Mesodermal cell (in vitro differentiated cells): ENCODE data around the gene KRT34.
"Not testable (repeated sequence)": the region's sequence is repeated elsewhere in the genome, so short reads cannot be mapped to it uniquely, and the experiment has no call there.

Source experiments
- H3K27ac ChIP-seq: 2 replicates; pipeline ENCODE4 v1.7.0; 2013; ENCODE audit warnings: mild to moderate bottlenecking, low read depth, low read length, moderate library complexity; ENCODE audit not compliant: severe bottlenecking
- H3K36me3 ChIP-seq: 2 replicates; pipeline ENCODE4 v1.7.1; 2013; ENCODE audit warnings: mild to moderate bottlenecking, low read length, moderate library complexity; ENCODE audit not compliant: control insufficient read depth, insufficient read depth
- H3K4me1 ChIP-seq: one replicate; pipeline ENCODE4 v1.7.1; 2013; ENCODE audit warnings: mild to moderate bottlenecking, low read length; ENCODE audit not compliant: insufficient read depth, control insufficient read depth, poor library complexity, severe bottlenecking
- H3K4me3 ChIP-seq: 2 replicates; pipeline ENCODE4 v1.7.0; 2013; ENCODE audit warnings: low read length, control low read depth, mild to moderate bottlenecking; ENCODE audit not compliant: insufficient read depth, poor library complexity, severe bottlenecking; ENCODE audit errors: extremely low read depth
- H3K9me3 ChIP-seq: 2 replicates; pipeline ENCODE4 v1.7.1; 2013; ENCODE audit warnings: mild to moderate bottlenecking, low read length, moderate library complexity; ENCODE audit not compliant: control insufficient read depth
- WGBS, 2 experiments: methylation state at CpG; one replicate each; pipeline ENCODE4 v1.1.5; 2013; ENCODE audit warnings: missing lambda C conversion rate in 2 of 2; ENCODE audit not compliant: insufficient coverage in 2 of 2; 5-methylcytosine and 5-hydroxymethylcytosine counted together

Gene KRT34

GRCh38 chr17:41393294-41393693 lies 11.2 kb upstream of the KRT34 start:
- H3K36me3 ChIP-seq: no peaks in the 10 kb centered on the region
- H3K4me1 ChIP-seq: no peaks in the 10 kb centered on the region
- no peaks in the 10 kb centered on the region for H3K9me3 ChIP-seq
- no peak overlapping the region for H3K27ac ChIP-seq
- WGBS, 2 experiments: 91 to 96% methylated on average over 3 to 4 of the region's 5 CpGs
- no peak overlapping the region for H3K4me3 ChIP-seq

GRCh38 chr17:41392278-41392677 lies 10.2 kb upstream of the KRT34 start:
- H3K9me3 ChIP-seq: no peaks in the 10 kb centered on the region
- no CpG with 5 or more reads among the region's 1 CpG for WGBS, 2 experiments
- no peaks in the 10 kb centered on the region for H3K4me1 ChIP-seq
- no peak overlapping the region for H3K27ac ChIP-seq
- H3K4me3 ChIP-seq: no peak overlapping the region
- H3K36me3 ChIP-seq: no peaks in the 10 kb centered on the region

GRCh38 chr17:41391535-41391934 lies 9.4 kb upstream of the KRT34 start:
- Histone ChIP-seq H3K27ac (no peak overlapping the region), H3K4me3 (no peak overlapping the region), H3K9me3 (no peaks in the 10 kb centered on the region), H3K36me3 (no peaks in the 10 kb centered on the region), H3K4me1 (no peaks in the 10 kb centered on the region)
- 100% methylated on average over 1 of the region's 2 CpGs; no CpG with 5 or more reads in 1 of the 2 experiments for WGBS, 2 experiments

- 92 to 94% methylated on average over 4 to 5 of the region's 7 CpGs for WGBS, 2 experiments
- Histone ChIP-seq H3K4me3 (no peak overlapping the region), H3K27ac (no peak overlapping the region), H3K9me3 (no peaks in the 10 kb centered on the region), H3K36me3 (no peaks in the 10 kb centered on the region), H3K4me1 (no peaks in the 10 kb centered on the region)
Measured at GRCh38 chr17:41390411-41390938, 8.4 kb upstream of the KRT34 start.

GRCh38 chr17:41387670-41388069 lies 5.6 kb upstream of the KRT34 start:
- WGBS, 2 experiments: 70 to 100% methylated on average over 1 to 4 of the region's 4 CpGs
- Histone ChIP-seq H3K4me1 (no peaks in the 10 kb centered on the region), H3K27ac (no peak overlapping the region), H3K4me3 (no peak overlapping the region), H3K36me3 (no peaks in the 10 kb centered on the region), H3K9me3 (no peaks in the 10 kb centered on the region)

- no peak overlapping the region for H3K27ac ChIP-seq
- no CpG with 5 or more reads among the region's 1 CpG for WGBS, 2 experiments
- H3K36me3 ChIP-seq: no peaks in the 10 kb centered on the region
- H3K4me1 ChIP-seq: no peaks in the 10 kb centered on the region
- no peak overlapping the region for H3K4me3 ChIP-seq
- H3K9me3 ChIP-seq: no peaks in the 10 kb centered on the region
Measured at GRCh38 chr17:41386227-41386626, 4.1 kb upstream of the KRT34 start.

- WGBS, 2 experiments: 100% methylated on average over 1 of the region's 1 CpG; no CpG with 5 or more reads in 1 of the 2 experiments
- no peaks in the 10 kb centered on the region for H3K4me1 ChIP-seq
Measured at GRCh38 chr17:41383690-41384089, 1.6 kb upstream of the KRT34 start.

GRCh38 chr17:41382394-41382793 lies 288 bp upstream of the KRT34 start:
- Histone ChIP-seq H3K9me3 (no peaks in the 10 kb centered on the region), H3K4me3 (no peak overlapping the region), H3K27ac (no peak overlapping the region), H3K4me1 (peaks cover 5% of the 10 kb centered on the region), H3K36me3 (no peaks in the 10 kb centered on the region)
- WGBS, 2 experiments: 89 to 100% methylated on average over 1 of the region's 1 CpG

More at GRCh38 chr17:41383690-41384089, 1.6 kb upstream of the KRT34 start:
- no peaks in the 10 kb centered on the region for H3K9me3 ChIP-seq
- H3K27ac ChIP-seq: no peak overlapping the region
- no peak overlapping the region for H3K4me3 ChIP-seq
- no peaks in the 10 kb centered on the region for H3K36me3 ChIP-seq

GRCh38 chr17:41380091-41380490 lies 2.0 kb downstream of the KRT34 start:
- H3K27ac ChIP-seq, H3K4me3 ChIP-seq, H3K9me3 ChIP-seq, H3K36me3 ChIP-seq, H3K4me1 ChIP-seq: not testable (repeated sequence)
- 91 to 92% methylated on average over 7 of the region's 7 CpGs for WGBS, 2 experiments

GRCh38 chr17:41377546-41377945 lies 4.6 kb downstream of the KRT34 start:
- no peaks in the 10 kb centered on the region for H3K9me3 ChIP-seq
- peaks cover 5% of the 10 kb centered on the region for H3K4me1 ChIP-seq
- no peaks in the 10 kb centered on the region for H3K36me3 ChIP-seq
- H3K4me3 ChIP-seq: no peak overlapping the region
- 83 to 100% methylated on average over 1 of the region's 2 CpGs for WGBS, 2 experiments
- H3K27ac ChIP-seq: no peak overlapping the region

- 100% methylated on average over 1 of the region's 1 CpG for WGBS, 2 experiments
- Histone ChIP-seq H3K36me3 (no peaks in the 10 kb centered on the region), H3K4me3 (no peak within 1 kb of the TSS), H3K27ac (no peak within 1 kb of the TSS), H3K4me1 (peaks cover 19% of the 10 kb centered on the region), H3K9me3 (no peaks in the 10 kb centered on the region)
Measured at GRCh38 chr17:41369713-41370112, 12.4 kb downstream of the KRT34 start, which contains the start of gene KRT33B. Gene KRT33B (minus strand): TSS chr17:41369813. CDS start chr17:41369750, 63 bp downstream.
